K562 (cell line): ENCODE data around the gene SPSB1. TPM values are rescaled to one million over a fixed set of nuclear protein-coding genes. Genes with fewer than 3 reads are reported as not detected.

Source experiments
- ATAC-seq: fragments of 200-7000 bp; cut with Tn5 transposase; 3 replicates; pipeline ENCODE4 v1.9.1; 2020; ENCODE audit warnings: moderate library complexity
- BruUV-seq: library from RNA; stranded (reverse); fragments of 400-500 nt; replicated peaks from 2 replicates; lab custom pipeline; 2021; lab: Mats Ljungman, UMichigan
- CTCF ChIA-PET: fragments of 300-600 bp; formaldehyde crosslinking; extraction: SDS; loops from one replicate; lab custom pipeline; 2021; ENCODE audit warnings: low intra/inter-chr PET ratio; lab: Yijun Ruan, JAX
- POLR2A ChIA-PET: fragments of 300-600, 350-650 bp; sonication (Branson Sonifier 250); formaldehyde crosslinking; extraction: SDS; loops from one replicate; lab custom pipeline; 2021; ENCODE audit warnings: antibody characterized with exemption, inconsistent platforms; lab: Yijun Ruan, JAX
- DNase-seq, 4 experiments: peaks; one replicate each; pipeline versions ENCODE4 v3.0.0 to v3.0.0-alpha.2; 2011 to 2018; ENCODE audit warnings: low spot score in 3 of 4, mixed read lengths in 3 of 4; ENCODE audit errors: extremely low read depth in 1 of 4
- FAIRE-seq: peaks from 2 replicates; lab custom pipeline; 2011; peaks lifted over from hg19 to GRCh38; lab: Jason Lieb, UNC
- H2AFZ ChIP-seq: 2 replicates; pipeline ENCODE4 v1.6.0; 2011; ENCODE audit warnings: low read depth, low read length, control low read depth, inconsistent platforms
- H3K27ac ChIP-seq: fragments of 200-600 bp; 3 replicates; pipeline ENCODE4 v1.8.0; 2011; ENCODE audit warnings: low read depth, mild to moderate bottlenecking, control low read depth, inconsistent platforms, low read length, moderate library complexity, mixed read lengths; ENCODE audit errors: extremely low read depth
- H3K27me3 ChIP-seq, 2 experiments: fragments of 300-600 bp in 1 of 2; 2 replicates in 1 of 2; 3 replicates in 1 of 2; pipeline versions ENCODE4 v1.6.0 to v1.8.0; 2011; ENCODE audit warnings: inconsistent platforms in 2 of 2, low read length in 2 of 2, mild to moderate bottlenecking in 1 of 2, mixed read lengths in 1 of 2, moderate library complexity in 1 of 2; ENCODE audit not compliant: control insufficient read depth in 2 of 2, insufficient read depth in 2 of 2
- H3K36me3 ChIP-seq: fragments of 300-600 bp; 3 replicates; pipeline ENCODE4 v1.8.0; 2011; ENCODE audit warnings: mild to moderate bottlenecking, low read length, inconsistent platforms; ENCODE audit not compliant: control insufficient read depth, insufficient read depth
- H3K4me1 ChIP-seq, 2 experiments: fragments of 200-600 bp in 1 of 2; replicated peaks in 1 of 2; 2 replicates in 1 of 2; 3 replicates in 1 of 2; pipeline versions ENCODE4 v1.5.1 to v1.8.0; 2011; ENCODE audit warnings: inconsistent platforms in 2 of 2, low read length in 2 of 2, mild to moderate bottlenecking in 1 of 2, mixed read lengths in 1 of 2, moderate library complexity in 1 of 2; ENCODE audit not compliant: control insufficient read depth in 2 of 2, insufficient read depth in 2 of 2
- H3K4me2 ChIP-seq: 2 replicates; pipeline ENCODE4 v1.6.1; 2011; ENCODE audit warnings: low read length, control low read depth, inconsistent platforms, mixed read lengths; ENCODE audit not compliant: insufficient read depth
- H3K4me3 ChIP-seq: fragments of 200-600 bp; sonication (generic), shearing (Covaris generic); 2 replicates; pipeline ENCODE4 v1.5.1; 2016; ENCODE audit warnings: control low read depth, inconsistent platforms
- H3K79me2 ChIP-seq: fragments of 200-600 bp; 3 replicates; pipeline ENCODE4 v1.8.0; 2011; ENCODE audit warnings: low read length, inconsistent platforms; ENCODE audit not compliant: control insufficient read depth, insufficient read depth
- H3K9ac ChIP-seq, 2 experiments: 2 replicates each; pipeline versions ENCODE4 v1.6.0 to v1.6.1; 2011; ENCODE audit warnings: low read depth in 2 of 2, low read length in 2 of 2, control low read depth in 1 of 2, inconsistent platforms in 1 of 2, mild to moderate bottlenecking in 1 of 2, mixed read lengths in 1 of 2; ENCODE audit not compliant: insufficient read depth in 1 of 2
- H3K9me1 ChIP-seq: one replicate; pipeline ENCODE4 v1.6.0; 2011; ENCODE audit warnings: inconsistent platforms, mild to moderate bottlenecking, low read length, moderate library complexity; ENCODE audit not compliant: control insufficient read depth, insufficient read depth
- H3K9me3 ChIP-seq: replicated peaks from 2 replicates; pipeline ENCODE4 v1.5.1; 2011; ENCODE audit warnings: low read depth, low read length, inconsistent platforms; ENCODE audit not compliant: control insufficient read depth, insufficient read depth
- H4K20me1 ChIP-seq: replicated peaks from 2 replicates; pipeline ENCODE4 v1.6.1; 2011; ENCODE audit warnings: low read length, inconsistent platforms, mixed read lengths; ENCODE audit not compliant: control insufficient read depth, insufficient read depth
- BACH1 ChIP-seq: fragments of 200-800 bp; sonication (Bioruptor generic); IDR thresholded peaks from 2 replicates; pipeline ENCODE4 v1.6.1; 2016; ENCODE audit warnings: missing genetic modification characterization, missing compliant biosample characterization
- EHMT2 ChIP-seq: fragments of 450-650 bp; IDR thresholded peaks from 2 replicates; pipeline ENCODE4 v1.6.1; 2018; ENCODE audit warnings: antibody characterized with exemption
- HMGN3 ChIP-seq: IDR thresholded peaks from 2 replicates; pipeline ENCODE4 v1.6.1; 2011; ENCODE audit warnings: borderline replicate concordance, low read depth, mild to moderate bottlenecking, mixed read lengths, low read length; ENCODE audit not compliant: insufficient read length; ENCODE audit errors: extremely low read depth
- MCM5 ChIP-seq: fragments of 450-650 bp; IDR thresholded peaks from 2 replicates; pipeline ENCODE4 v1.6.1; 2016; ENCODE audit warnings: low read depth
- PHF20 ChIP-seq: fragments of 450-650 bp; IDR thresholded peaks from 2 replicates; pipeline ENCODE4 v1.6.1; 2018; ENCODE audit not compliant: partially characterized antibody
- POLR2AphosphoS2 ChIP-seq: IDR thresholded peaks from 2 replicates; pipeline ENCODE4 v1.6.1; 2012; ENCODE audit warnings: low read length, improper control_type of control experiment
- TCF7 ChIP-seq: sonication (generic); IDR thresholded peaks from 2 replicates; pipeline ENCODE4 v1.6.1; 2016; ENCODE audit warnings: antibody characterized with exemption, borderline replicate concordance
- TCF7L2 ChIP-seq: fragments of 150-350 bp; IDR thresholded peaks from 2 replicates; pipeline ENCODE4 v1.6.1; 2016; ENCODE audit warnings: low read depth, mild to moderate bottlenecking, low read length, moderate library complexity
- XRCC5 ChIP-seq: fragments of 200-400 bp; formaldehyde crosslinking; IDR thresholded peaks from 2 replicates; pipeline ENCODE4 v1.6.1; 2017; ENCODE audit warnings: low read depth, mild to moderate bottlenecking, low read length
- ZBTB40 ChIP-seq, 2 experiments: fragments of 450-650 bp in 1 of 2; sonication (generic) in 1 of 2; formaldehyde crosslinking in 1 of 2; IDR thresholded peaks; 2 replicates each; pipeline versions ENCODE4 v1.7.1 to v1.9.0; 2016 to 2022; ENCODE audit warnings: inconsistent platforms in 1 of 2, mild to moderate bottlenecking in 1 of 2, missing genetic modification reagents in 1 of 2
- ZKSCAN8 ChIP-seq: fragments of 200-800 bp; sonication (Bioruptor generic); IDR thresholded peaks from 2 replicates; pipeline ENCODE4 v1.6.1; 2016; ENCODE audit warnings: missing genetic modification characterization, missing compliant biosample characterization
- ZNF143 ChIP-seq: sonication (generic); formaldehyde crosslinking; IDR thresholded peaks from 2 replicates; pipeline ENCODE4 v1.9.0; 2022; ENCODE audit warnings: mild to moderate bottlenecking, missing genetic modification reagents
- ZNF444 ChIP-seq: fragments of 250-450 bp; sonication (Bioruptor Pico); IDR thresholded peaks from 2 replicates; pipeline ENCODE4 v1.4.0; 2020; ENCODE audit warnings: mild to moderate bottlenecking, moderate library complexity
- ZNF668 ChIP-seq: fragments of 250-450 bp; sonication (Bioruptor Pico); IDR thresholded peaks from 2 replicates; pipeline ENCODE4 v1.8.0; 2022; ENCODE audit warnings: mild to moderate bottlenecking, inconsistent platforms
- ZNF707 ChIP-seq: fragments of 250-450 bp; sonication (Bioruptor Pico); conservative IDR thresholded peaks from 2 replicates; pipeline ENCODE4 v1.8.0; 2022; ENCODE audit warnings: inconsistent platforms, mild to moderate bottlenecking, moderate library complexity
- WGBS: fragments of 100-300 bp; shearing (Covaris generic); methylation state at CpG from one replicate; pipeline ENCODE4 v1.1.6; 2016; ENCODE audit warnings: low coverage, mixed read lengths; ENCODE audit not compliant: insufficient coverage; ENCODE audit errors: missing lambda C conversion rate; 5-methylcytosine and 5-hydroxymethylcytosine counted together
- in situ Hi-C: fragments of 300-500 bp; cut with MboI; formaldehyde crosslinking; loops from 4 replicates; pipeline ENCODE4 v1.15.0; 2018; ENCODE audit warnings: inconsistent platforms, mixed read lengths
- intact Hi-C: fragments of 100-400 bp; cut with micrococcal nuclease; formaldehyde crosslinking; loops from 2 replicates; pipeline ENCODE4 v1.14.2; 2022
- polyA plus RNA-seq, 8 experiments: library from polyadenylated mRNA; depleted of rRNA in 4 of 8; stranded (reverse) in 5 of 8; unstranded in 3 of 8; fragments of >200 nt; fragmentation: Nextera tagmentation in 2 of 8; fragmentation: Illumina TruSeq in 1 of 8; extraction: Ambion mirVana in 2 of 8; extraction: Trizol in 1 of 8; gene quantifications; 2 replicates each; pipeline versions ENCODE4 v1.2.1 to v1.2.3, GENCODE V29; 2011 to 2014; ENCODE audit warnings: inconsistent platforms in 1 of 8, missing spikeins in 1 of 8
- total RNA-seq, 7 experiments: library from RNA; depleted of rRNA in 6 of 7; stranded (reverse); fragments of >200 nt in 6 of 7; fragmentation: Illumina TruSeq in 2 of 7; extraction: Trizol in 2 of 7; gene quantifications; 2 replicates each; pipeline versions ENCODE4 v1.2.1 to v1.2.3, GENCODE V29; 2011 to 2021; ENCODE audit warnings: low replicate concordance in 1 of 7

Gene SPSB1
- total and polyA plus RNA-seq, 9 of the 15 experiments (the other 6 are each of a cell fraction or from before 2014, with no cell fraction given): 0.06 to 0.35 (median 0.14) TPM; not detected in 6

DNA sequence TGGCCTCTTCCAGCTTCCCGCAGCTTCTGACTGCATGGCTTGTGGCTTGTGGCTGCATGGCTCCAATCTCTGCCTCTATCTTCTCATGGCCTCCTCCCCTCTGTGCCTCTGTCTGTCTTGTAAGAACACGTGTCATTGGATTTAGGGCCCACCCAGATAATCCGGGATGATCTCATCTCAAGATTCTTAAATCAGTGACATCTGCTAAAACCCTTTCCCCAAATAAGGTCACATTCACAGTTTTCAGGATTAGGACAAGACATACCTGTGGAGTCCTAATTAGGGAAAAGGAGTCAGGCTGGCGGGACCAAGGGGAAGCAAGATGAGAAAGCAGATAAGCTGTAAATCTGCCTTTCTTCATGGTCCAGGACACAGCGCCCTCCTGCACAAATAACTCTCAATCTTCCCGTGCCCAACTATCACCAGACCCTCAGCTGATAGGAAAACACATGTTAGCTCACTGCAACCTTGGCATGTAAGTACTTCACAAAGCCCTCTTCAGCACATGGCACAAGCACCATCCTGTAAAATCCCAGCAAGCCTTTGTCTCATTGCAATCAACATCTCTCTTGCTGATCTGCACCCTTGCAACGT, 82.2 kb downstream of the SPSB1 start:
- H3K9me1 ChIP-seq: peaks cover 4% of the 10 kb centered on the region
- no peak overlapping the region for H3K4me3 ChIP-seq
- H3K79me2 ChIP-seq: no peaks in the 10 kb centered on the region
- H3K27me3 ChIP-seq: peaks cover 68 to 91% of the 10 kb centered on the region in 2 experiments
- no TSS peak for BruUV-seq
- FAIRE-seq (no peak), DNase-seq (no peak), ATAC-seq (no peak)
- H3K4me1 ChIP-seq: peaks cover 0 to 4% of the 10 kb centered on the region in 2 experiments; a peak in 1 of 5 replicates
- TF ChIP-seq ZNF668 (CRISPR knock-in tag) (no peak), HMGN3 (no peak), XRCC5 (no peak), EHMT2 (no peak), ZNF143 (no peak), ZBTB40 (IDR thresholded peaks at IDR 0.05) (no peak), ZBTB40 (CRISPR knock-in tag; IDR thresholded peaks at IDR 0.05) (no peak), BACH1 (tag) (no peak), TCF7L2 (no peak), MCM5 (no peak), ZNF444 (CRISPR knock-in tag) (no peak), PHF20 (no peak), POLR2AphosphoS2 (no peak), ZKSCAN8 (CRISPR knock-in tag) (no peak), ZNF707 (CRISPR knock-in tag) (no peak), TCF7 (no peak)
- H4K20me1 ChIP-seq: peaks cover 31% of the 10 kb centered on the region
- in situ Hi-C loops (no loop called here), intact Hi-C loops (no loop called here)
- POLR2A ChIA-PET: interaction anchor here (0.5 kb wide), 1 partner anchor 94 kb away, joined by 3 read pairs; no protein-coding TSS in a partner anchor
- no peaks in the 10 kb centered on the region for H3K9me3 ChIP-seq
- H3K9ac ChIP-seq: no peak overlapping the region
- CTCF ChIA-PET: interaction anchor here (0.6 kb wide), 1 partner anchor 16 kb away, joined by 3 read pairs; no protein-coding TSS in a partner anchor
- H3K4me2 ChIP-seq: no peak overlapping the region
- no peak overlapping the region for H3K27ac ChIP-seq
- no peaks in the 10 kb centered on the region for H3K36me3 ChIP-seq
- H2AFZ ChIP-seq: no peak overlapping the region
- 1% methylated on average over 7 of the region's 7 CpGs for WGBS
